GM20000 (cell line): Measurements from ENCODE around the gene CADM4.

ENCODE experiments used
- DNase-seq: peaks from one replicate; pipeline ENCODE4 v3.0.0; 2012; ENCODE audit warnings: low spot score
- CTCF ChIP-seq: IDR thresholded peaks from 2 replicates; pipeline ENCODE4 v1.5.1; 2012; ENCODE audit warnings: mild to moderate bottlenecking, control low read depth; ENCODE audit errors: extremely low read depth, missing control alignments

Gene CADM4

GRCh38 chr19:43622070-43622469, 17.6 kb downstream of the CADM4 start:
- no peak for DNase-seq
- TF ChIP-seq CTCF: no peak

- no peak for DNase-seq
- TF ChIP-seq CTCF: no peak
Measured at GRCh38 chr19:43620061-43621001, 19.3 kb downstream of the CADM4 start.

- DNase-seq: peak; percentile 94
- no peak for TF ChIP-seq CTCF
Measured at GRCh38 chr19:43619262-43620060, 20.2 kb downstream of the CADM4 start, which contains the start of gene ZNF428. Gene ZNF428, minus strand, starts transcription at chr19:43619629. Its CDS starts 5,325 bp downstream, at chr19:43614304.

- DNase-seq: peak; percentile 81
- no peak for TF ChIP-seq CTCF
Measured at GRCh38 chr19:43618921-43619261, 20.8 kb downstream of the CADM4 start.

- no peak for DNase-seq
- TF ChIP-seq CTCF: no peak
Measured at GRCh38 chr19:43616954-43617353, 22.7 kb downstream of the CADM4 start.

GRCh38 chr19:43616306-43616705, 23.3 kb downstream of the CADM4 start:
- DNase-seq: no peak
- TF ChIP-seq CTCF: no peak

- no peak for DNase-seq
- no peak for TF ChIP-seq CTCF
Measured at GRCh38 chr19:43612374-43612773, 27.3 kb downstream of the CADM4 start.
